ENCODE results near the gene CBARP.

DNA sequence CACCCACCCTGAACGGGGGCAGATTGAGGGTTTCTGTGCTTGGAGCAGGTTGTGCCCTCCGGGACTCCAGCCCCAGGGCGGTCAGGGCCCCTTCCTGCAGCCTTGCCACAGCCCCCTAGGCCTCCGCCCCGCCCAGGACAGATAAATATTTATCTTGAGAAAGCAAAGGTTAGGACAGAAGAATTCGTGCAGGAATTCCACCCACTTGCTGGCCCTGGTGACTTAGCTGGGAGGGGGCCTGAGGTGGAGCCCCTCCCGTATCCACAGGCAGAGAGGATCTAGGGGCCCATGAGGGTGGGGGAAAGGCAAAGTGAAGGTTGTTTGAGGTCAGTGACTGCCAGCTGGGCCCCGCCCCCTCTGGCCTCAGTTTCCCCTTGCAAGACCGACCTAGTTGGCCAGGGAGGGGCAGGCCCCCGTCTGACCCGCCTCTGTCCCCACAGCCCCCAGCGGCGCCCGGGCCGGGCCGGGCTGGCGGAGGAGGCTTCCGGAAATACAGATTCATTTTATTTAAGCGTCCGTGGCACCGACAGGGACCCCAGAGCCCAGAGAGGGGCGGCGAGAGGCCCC, 15.8 kb upstream of the CBARP start:
- TF ChIP-seq POLR2AphosphoS5 (IDR thresholded peaks at IDR 0.05; ENCODE audit: insufficient read depth in 1 of 2, low read depth in 1 of 2) (peak in 1 of 2 donors; percentile 74), POLR2A (IDR thresholded peaks at IDR 0.05) (no peak)
- TF ChIP-seq, protein P1, sequence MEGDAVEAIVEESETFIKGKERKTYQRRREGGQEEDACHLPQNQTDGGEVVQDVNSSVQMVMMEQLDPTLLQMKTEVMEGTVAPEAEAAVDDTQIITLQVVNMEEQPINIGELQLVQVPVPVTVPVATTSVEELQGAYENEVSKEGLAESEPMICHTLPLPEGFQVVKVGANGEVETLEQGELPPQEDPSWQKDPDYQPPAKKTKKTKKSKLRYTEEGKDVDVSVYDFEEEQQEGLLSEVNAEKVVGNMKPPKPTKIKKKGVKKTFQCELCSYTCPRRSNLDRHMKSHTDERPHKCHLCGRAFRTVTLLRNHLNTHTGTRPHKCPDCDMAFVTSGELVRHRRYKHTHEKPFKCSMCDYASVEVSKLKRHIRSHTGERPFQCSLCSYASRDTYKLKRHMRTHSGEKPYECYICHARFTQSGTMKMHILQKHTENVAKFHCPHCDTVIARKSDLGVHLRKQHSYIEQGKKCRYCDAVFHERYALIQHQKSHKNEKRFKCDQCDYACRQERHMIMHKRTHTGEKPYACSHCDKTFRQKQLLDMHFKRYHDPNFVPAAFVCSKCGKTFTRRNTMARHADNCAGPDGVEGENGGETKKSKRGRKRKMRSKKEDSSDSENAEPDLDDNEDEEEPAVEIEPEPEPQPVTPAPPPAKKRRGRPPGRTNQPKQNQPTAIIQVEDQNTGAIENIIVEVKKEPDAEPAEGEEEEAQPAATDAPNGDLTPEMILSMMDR (IDR thresholded peaks at IDR 0.05): no peak
